Measurements from ENCODE around the gene SLFN5.
A peak's percentile ranks its signal among the peaks of the same experiment; 100 is the strongest.

GRCh38 chr17:35242158-35242804, 591 bp upstream of the SLFN5 start:
- TF ChIP-seq POLR2AphosphoS5 (IDR thresholded peaks at IDR 0.05) (no peak), CTCF (IDR thresholded peaks at IDR 0.05) (peak in 2 of 4 experiments; percentile 28 to 37)
